HepG2 (cell line): Measurements from ENCODE around the gene ALS2. TPM values are rescaled to one million over a fixed set of nuclear protein-coding genes. Genes with fewer than 3 reads are reported as not detected.

Experiments
- ATAC-seq: fragments of 200-7000 bp; cut with Tn5 transposase; 3 replicates; pipeline ENCODE4 v1.9.1; 2020; ENCODE audit warnings: mild to moderate bottlenecking, moderate library complexity
- BruUV-seq: library from RNA; stranded (reverse); fragments of 400-500 nt; replicated peaks from 2 replicates; lab custom pipeline; 2021; lab: Mats Ljungman, UMichigan
- CTCF ChIA-PET: fragments of 300-600 bp; formaldehyde crosslinking; extraction: SDS; loops from one replicate; lab custom pipeline; 2021; ENCODE audit warnings: low total read pairs, inconsistent platforms, low intra/inter-chr PET ratio; lab: Yijun Ruan, JAX
- POLR2A ChIA-PET: fragments of 350-600 bp; sonication (Branson Sonifier 250); formaldehyde crosslinking; loops from one replicate; lab custom pipeline; 2020; ENCODE audit warnings: antibody characterized with exemption, inconsistent platforms; lab: Yijun Ruan, JAX
- DNase-seq: peaks from one replicate; pipeline ENCODE4 v3.0.0-alpha.2; 2015; ENCODE audit warnings: low spot score
- FAIRE-seq: peaks from 3 replicates; lab custom pipeline; 2011; peaks lifted over from hg19 to GRCh38; lab: Jason Lieb, UNC
- H2AFZ ChIP-seq: one replicate; pipeline ENCODE4 v1.6.1; 2011; ENCODE audit warnings: low read length, inconsistent platforms
- H3K27ac ChIP-seq: fragments of 300-600 bp; 3 replicates; pipeline ENCODE4 v1.8.0; 2011; ENCODE audit warnings: mixed run types, mild to moderate bottlenecking, mixed read lengths, low read length, inconsistent platforms; ENCODE audit not compliant: insufficient read depth; ENCODE audit errors: extremely low read length
- H3K27me3 ChIP-seq, 2 experiments: fragments of 200-600 bp in 1 of 2; 2 replicates in 1 of 2; 3 replicates in 1 of 2; pipeline versions ENCODE4 v1.6.0 to v1.8.0; 2011; ENCODE audit warnings: low read length in 2 of 2, mild to moderate bottlenecking in 2 of 2, moderate library complexity in 2 of 2, inconsistent platforms in 1 of 2; ENCODE audit not compliant: insufficient read depth in 2 of 2, control insufficient read depth in 1 of 2
- H3K36me3 ChIP-seq, 2 experiments: fragments of 200-600 bp in 1 of 2; replicated peaks in 1 of 2; 2 replicates in 1 of 2; 3 replicates in 1 of 2; pipeline versions ENCODE4 v1.5.1 to v1.8.0; 2011; ENCODE audit warnings: low read length in 2 of 2, inconsistent platforms in 1 of 2; ENCODE audit not compliant: insufficient read depth in 2 of 2, control insufficient read depth in 1 of 2
- H3K4me1 ChIP-seq: 2 replicates; pipeline ENCODE4 v1.5.1; 2012; ENCODE audit warnings: low read length, inconsistent platforms; ENCODE audit not compliant: insufficient read depth
- H3K4me2 ChIP-seq: 2 replicates; pipeline ENCODE4 v1.6.0; 2011; ENCODE audit warnings: low read depth, low read length, inconsistent platforms
- H3K4me3 ChIP-seq, 3 experiments: fragments of 200-600 bp in 1 of 3; sonication (generic), shearing (Covaris generic) in 1 of 3; replicated peaks in 1 of 3; 2 replicates each; pipeline ENCODE4 v1.5.1; 2011 to 2016; ENCODE audit warnings: low read length in 3 of 3, inconsistent platforms in 2 of 3, low read depth in 2 of 3, mild to moderate bottlenecking in 2 of 3, control low read depth in 1 of 3, mixed read lengths in 1 of 3; ENCODE audit not compliant: insufficient read depth in 1 of 3
- H3K79me2 ChIP-seq: one replicate; pipeline ENCODE4 v1.6.1; 2011; ENCODE audit warnings: low read length, inconsistent platforms; ENCODE audit not compliant: insufficient read depth
- H3K9ac ChIP-seq: 2 replicates; pipeline ENCODE4 v1.6.0; 2011; ENCODE audit warnings: mild to moderate bottlenecking, low read depth, low read length, inconsistent platforms; ENCODE audit not compliant: insufficient read depth
- H3K9me3 ChIP-seq: 2 replicates; pipeline ENCODE4 v1.5.1; 2012; ENCODE audit warnings: mild to moderate bottlenecking, low read length
- H4K20me1 ChIP-seq: 2 replicates; pipeline ENCODE4 v1.6.0; 2011; ENCODE audit warnings: inconsistent platforms, mild to moderate bottlenecking, low read length, moderate library complexity; ENCODE audit not compliant: insufficient read depth
- AFF4 ChIP-seq: sonication (generic); formaldehyde crosslinking; IDR thresholded peaks from 2 replicates; pipeline ENCODE4 v1.4.0; 2020; ENCODE audit warnings: missing genetic modification reagents
- ATF2 ChIP-seq: sonication (generic); formaldehyde crosslinking; IDR thresholded peaks from 2 replicates; pipeline ENCODE4 v1.4.0; 2020; ENCODE audit warnings: missing genetic modification reagents
- ERF ChIP-seq: IDR thresholded peaks from 2 replicates; pipeline ENCODE4 v1.6.1; 2018; ENCODE audit warnings: missing biosample characterization, missing genetic modification reagents
- GMEB2 ChIP-seq: IDR thresholded peaks from 2 replicates; pipeline ENCODE4 v1.6.1; 2016; ENCODE audit warnings: missing biosample characterization, missing genetic modification reagents, low read depth
- GRHL1 ChIP-seq: sonication (generic); formaldehyde crosslinking; conservative IDR thresholded peaks from 2 replicates; pipeline ENCODE4 v1.8.0; 2022; ENCODE audit warnings: missing genetic modification reagents
- KDM4B ChIP-seq: sonication (generic); formaldehyde crosslinking; IDR thresholded peaks from 2 replicates; pipeline ENCODE4 v1.4.0; 2020; ENCODE audit warnings: missing genetic modification reagents
- MXD1 ChIP-seq: sonication (generic); formaldehyde crosslinking; IDR thresholded peaks from 2 replicates; pipeline ENCODE4 v1.4.0; 2020; ENCODE audit warnings: mild to moderate bottlenecking, missing genetic modification reagents
- RBM39 ChIP-seq: fragments of 200-400 bp; formaldehyde crosslinking; IDR thresholded peaks from one replicate; pipeline ENCODE4 v1.6.1; 2018; ENCODE audit warnings: antibody characterized with exemption, mild to moderate bottlenecking, low read depth, low read length; ENCODE audit not compliant: poor library complexity, severe bottlenecking
- RORA ChIP-seq: sonication (generic); formaldehyde crosslinking; IDR thresholded peaks from 2 replicates; pipeline ENCODE4 v1.5.0; 2020; ENCODE audit warnings: mild to moderate bottlenecking, missing genetic modification reagents, moderate library complexity
- ZNF292 ChIP-seq: sonication (generic); formaldehyde crosslinking; IDR thresholded peaks from 2 replicates; pipeline ENCODE4 v1.8.1; 2022; ENCODE audit warnings: mild to moderate bottlenecking, low read depth, missing genetic modification reagents, borderline replicate concordance
- ZNF335 ChIP-seq: sonication (generic); formaldehyde crosslinking; IDR thresholded peaks from 2 replicates; pipeline ENCODE4 v1.4.0; 2020; ENCODE audit warnings: missing genetic modification reagents
- WGBS: methylation state at CpG from one replicate; pipeline ENCODE4 v1.1.6; 2017; ENCODE audit warnings: low lambda C conversion rate; 5-methylcytosine and 5-hydroxymethylcytosine counted together
- in situ Hi-C: cut with HindIII; loops from 2 replicates; pipeline ENCODE4 v1.10.0; 2017; ENCODE audit warnings: low pct_unique_long_range_greater_than_20kb; ENCODE audit not compliant: extremely low pct_ligation_motif_present
- intact Hi-C: fragments of 100-400 bp; cut with micrococcal nuclease; formaldehyde crosslinking; loops from one replicate; pipeline ENCODE4 v1.10.0; 2022; ENCODE audit not compliant: unreplicated experiment
- polyA plus RNA-seq, 8 experiments: library from polyadenylated mRNA; depleted of rRNA in 3 of 8; stranded (reverse) in 7 of 8; unstranded in 1 of 8; fragments of >200 nt; fragmentation: Illumina TruSeq in 4 of 8; extraction: Trizol in 4 of 8; gene quantifications; 2 replicates each; pipeline versions ENCODE4 v1.2.1 to v1.2.3, GENCODE V29; 2011 to 2016; ENCODE audit warnings: low read depth in 4 of 8, missing spikeins in 1 of 8, mixed read lengths in 1 of 8; ENCODE audit not compliant: insufficient read depth in 1 of 8
- total RNA-seq, 5 experiments: library from RNA; depleted of rRNA; stranded (reverse); fragments of >200 nt; fragmentation: Illumina TruSeq; extraction: Trizol; gene quantifications; 2 replicates each; pipeline ENCODE4 v1.2.3, GENCODE V29; 2016; ENCODE audit warnings: low read depth in 1 of 5

The ALS2 gene
- total and polyA plus RNA-seq, 2 of the 13 experiments (the other 11 are each of a cell fraction or from before 2014, with no cell fraction given) = 12.7 to 19.3 TPM

- TF ChIP-seq GMEB2 (CRISPR knock-in tag) = no peak
- no peak for TF ChIP-seq MXD1 (CRISPR knock-in tag)
- TF ChIP-seq RORA (CRISPR knock-in tag) = no peak
- TF ChIP-seq ZNF292 (CRISPR knock-in tag) = no peak
- no peak for TF ChIP-seq KDM4B (CRISPR knock-in tag)
- TF ChIP-seq, all 625 proteins: peak for 0
These were observed 46.6 kb downstream of the ALS2 start (continued) for GRCh38 chr2:201734111-201734510.

- no peak overlapping the region for H2AFZ ChIP-seq
- WGBS = 93% methylated on average over 1 of the region's 1 CpG
- no peak overlapping the region for H3K27ac ChIP-seq
- H3K27me3 ChIP-seq = no peaks in the 10 kb centered on the region
- no peak overlapping the region for H3K4me2 ChIP-seq
- no TSS peak for BruUV-seq
- DNase-seq (no peak), ATAC-seq (no peak), FAIRE-seq (no peak)
- CTCF ChIA-PET = no interaction called here
- no peaks in the 10 kb centered on the region for H3K79me2 ChIP-seq
- no peaks in the 10 kb centered on the region; a peak in 2 of 5 replicates for H3K36me3 ChIP-seq
- no peak overlapping the region for H3K4me3 ChIP-seq
- no peak overlapping the region for H3K9ac ChIP-seq
- H4K20me1 ChIP-seq = no peaks in the 10 kb centered on the region
- in situ Hi-C loops = no loop called here
- no peaks in the 10 kb centered on the region for H3K9me3 ChIP-seq
- POLR2A ChIA-PET = no interaction called here
- intact Hi-C loops = no loop called here
- peaks cover 13% of the 10 kb centered on the region for H3K4me1 ChIP-seq
- TF ChIP-seq AFF4 (CRISPR knock-in tag) (no peak), ATF2 (CRISPR knock-in tag) (no peak), ZNF335 (no peak), RBM39 (no peak), ERF (CRISPR knock-in tag) (no peak), GRHL1 (CRISPR knock-in tag) (no peak)
These were observed 47.2 kb downstream of the ALS2 start for GRCh38 chr2:201733544-201733943.
